Measurements from ENCODE around the gene PLEKHH2.
"Not testable (repeated sequence)": the region's sequence is repeated elsewhere in the genome, so short reads cannot be mapped to it uniquely, and the experiment has no call there.

Gene PLEKHH2

DNA sequence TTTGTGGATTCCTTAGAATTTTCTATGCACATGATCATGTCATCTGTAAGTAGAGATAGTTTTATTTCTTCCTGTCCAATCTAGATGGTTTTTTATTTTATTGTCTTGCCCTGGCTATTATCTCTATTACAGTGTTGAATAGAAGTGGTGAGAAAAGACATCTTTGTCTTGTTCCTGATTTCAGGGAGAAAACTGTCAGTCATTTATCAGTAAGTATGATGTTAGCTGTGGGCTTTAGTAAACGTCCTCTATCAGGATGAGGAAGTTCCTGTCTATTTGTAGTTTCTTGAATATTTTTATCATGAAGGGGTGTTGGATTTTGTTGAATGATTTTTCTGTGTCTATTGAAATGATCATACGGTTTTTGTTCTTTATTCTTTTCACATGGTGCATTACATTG, 5.3 kb downstream of the PLEKHH2 start:
- DNase-seq = no peak

DNA sequence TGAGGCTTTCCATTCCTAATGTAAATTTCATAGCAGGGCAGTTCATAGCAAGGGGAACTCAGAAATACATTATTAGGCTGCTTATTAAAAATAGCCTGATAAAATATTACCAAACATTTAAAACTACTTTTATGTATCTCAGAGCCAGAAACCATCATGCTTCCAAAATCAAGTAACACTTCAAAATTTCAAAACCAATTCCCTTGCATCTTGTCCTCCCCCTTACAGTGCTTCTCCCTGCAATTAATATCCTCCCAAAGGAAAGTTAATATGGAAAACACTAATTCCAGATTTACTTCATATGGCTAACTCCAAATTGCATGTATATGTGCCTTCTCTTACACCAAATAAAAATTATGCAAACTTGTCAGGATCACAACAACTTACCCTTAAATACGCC, 6.6 kb downstream of the PLEKHH2 start:
- no peak for DNase-seq

DNA sequence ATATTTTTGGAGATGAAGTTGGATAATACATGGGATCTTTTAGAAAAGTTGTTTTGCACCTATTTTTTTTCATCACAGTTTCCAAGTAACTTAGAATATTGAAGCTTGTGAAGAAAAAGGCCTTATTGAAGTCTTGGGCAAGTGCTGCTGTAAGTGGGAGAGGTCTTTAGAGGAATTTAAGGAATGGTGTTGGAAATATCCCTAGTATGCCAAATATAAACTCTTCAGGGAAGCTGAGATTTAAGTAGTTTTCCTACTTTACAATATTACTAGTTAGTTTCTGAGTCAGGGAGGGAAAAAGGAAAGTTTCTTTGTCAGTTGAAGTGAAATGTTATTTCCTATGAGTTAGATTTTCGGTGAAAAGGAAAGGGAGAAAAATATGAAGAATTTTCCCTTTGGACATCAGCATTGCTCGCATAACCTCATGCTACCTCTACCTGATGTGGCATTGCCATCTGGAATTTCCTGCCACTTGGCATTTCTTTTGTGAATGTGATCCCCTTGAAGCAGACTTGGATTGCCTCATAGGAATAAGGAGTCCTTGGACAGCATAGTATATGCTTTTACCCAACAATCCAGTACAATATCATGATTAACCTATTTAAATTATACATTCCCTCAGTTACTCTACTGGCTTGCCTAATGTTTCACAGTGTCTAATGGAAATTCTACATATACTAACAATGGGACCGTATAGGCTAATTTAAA, 12.1 kb downstream of the PLEKHH2 start:
- no peak for DNase-seq

DNA sequence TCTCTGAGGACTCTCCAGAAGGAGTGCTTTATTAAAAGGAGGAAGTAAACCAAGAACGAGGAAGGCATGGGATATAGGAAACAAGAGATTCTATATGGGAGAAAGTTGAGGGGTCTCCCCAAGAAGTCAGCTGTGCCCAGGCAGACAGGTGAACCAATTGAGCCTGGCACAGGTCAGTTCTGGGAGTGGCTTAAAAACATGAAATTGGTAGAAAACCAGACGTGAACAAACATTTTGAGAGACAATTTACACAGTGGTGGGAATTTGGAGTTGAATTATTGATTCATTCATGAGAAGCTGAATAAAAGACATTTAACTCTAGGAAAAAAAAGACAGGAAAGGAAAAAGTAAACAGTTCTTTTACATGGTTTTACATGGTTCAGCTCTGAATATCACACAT, 16.4 kb downstream of the PLEKHH2 start:
- no peak for DNase-seq

DNA sequence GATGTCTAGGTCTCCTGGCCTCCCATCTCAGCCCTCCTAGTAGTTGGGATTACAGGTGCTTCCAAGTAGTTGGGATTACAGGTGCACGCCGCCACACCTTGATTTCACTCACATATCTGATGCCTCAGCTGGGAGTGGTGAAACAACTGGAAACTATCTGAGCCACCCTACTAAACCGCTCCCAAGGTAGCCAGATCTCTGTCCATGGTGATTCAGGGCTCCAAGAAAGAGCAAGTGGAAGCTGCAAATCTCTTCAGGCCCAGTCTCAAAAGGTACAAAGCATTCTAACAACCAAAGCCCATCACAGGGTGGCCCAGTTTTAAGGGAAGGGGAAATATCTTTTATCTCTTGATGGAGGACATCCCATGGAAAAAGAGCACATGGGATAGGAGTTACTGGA, 20.2 kb downstream of the PLEKHH2 start:
- DNase-seq = no peak

DNA sequence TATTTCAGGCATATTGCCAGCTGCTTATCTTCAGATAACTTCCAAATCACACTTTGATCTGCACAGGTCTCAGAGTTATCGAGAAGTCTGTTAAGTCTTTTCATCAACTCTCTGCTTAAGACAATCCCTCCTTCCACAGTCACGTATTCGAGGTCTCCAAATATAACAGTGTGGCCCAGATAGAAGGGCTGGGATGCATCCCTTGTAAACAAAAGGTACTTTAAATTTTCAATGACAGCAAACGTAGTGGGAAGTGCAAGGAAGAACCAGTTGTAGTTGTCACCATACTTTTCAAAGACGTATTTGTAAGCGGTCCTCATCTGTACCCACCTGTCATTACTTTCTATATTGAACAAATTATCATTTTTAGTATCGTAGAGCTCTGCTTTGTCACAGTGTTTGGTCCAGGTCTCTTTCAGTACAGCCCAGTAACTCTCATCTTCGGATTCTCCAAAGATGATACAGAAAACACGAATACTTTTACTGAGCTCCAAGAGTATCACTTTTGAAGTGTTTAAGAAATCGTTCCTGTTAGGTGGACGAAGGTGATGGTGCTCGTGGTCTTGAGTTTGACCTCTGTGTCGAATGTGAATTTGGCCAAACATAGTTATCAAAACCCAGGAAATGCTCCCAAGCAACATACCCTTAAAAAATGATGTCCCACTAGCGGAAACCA, 38.7 kb downstream of the PLEKHH2 start:
- no peak for DNase-seq

DNA sequence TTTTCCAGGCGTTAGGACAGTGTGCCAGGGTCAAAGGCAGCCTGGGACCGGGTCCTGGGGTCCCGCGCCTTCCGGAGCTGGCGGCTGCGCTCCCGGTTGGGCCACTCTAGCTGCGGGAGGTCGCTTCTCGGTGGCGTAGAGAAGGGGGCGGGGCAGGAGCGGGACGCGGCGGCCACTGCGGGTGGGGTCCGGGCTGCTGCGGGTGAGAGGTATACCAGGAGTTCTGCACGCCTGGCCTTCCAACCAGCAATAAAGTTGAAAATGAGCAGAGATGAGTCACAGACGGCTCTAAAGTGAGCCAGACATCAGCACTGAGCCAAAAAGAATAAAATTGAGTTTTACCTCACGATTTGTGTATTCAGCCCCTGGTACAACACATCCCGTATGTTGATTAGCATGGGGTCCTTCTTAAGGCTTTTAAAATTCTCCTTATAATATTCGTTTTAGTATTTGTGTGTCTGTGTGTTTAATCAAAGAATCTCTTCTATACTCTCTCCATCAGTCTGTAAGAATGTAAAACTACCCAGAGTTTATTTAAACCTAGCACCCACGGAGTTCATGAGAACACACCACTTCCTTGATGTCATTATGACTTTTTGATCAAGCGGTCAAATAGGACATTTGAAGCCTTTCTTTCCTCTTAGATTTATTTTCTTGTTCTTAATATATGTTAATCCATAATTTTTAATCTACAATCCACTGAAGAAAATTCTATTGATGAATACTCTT, 39.4 kb downstream of the PLEKHH2 start, which contains the start of gene C1GALT1C1L:
Gene C1GALT1C1L (minus strand): TSS at position 108 of the 729 bp plus-strand sequence. CDS start 107 bp downstream, at position 1.
- DNase-seq = peak; percentile 0

DNA sequence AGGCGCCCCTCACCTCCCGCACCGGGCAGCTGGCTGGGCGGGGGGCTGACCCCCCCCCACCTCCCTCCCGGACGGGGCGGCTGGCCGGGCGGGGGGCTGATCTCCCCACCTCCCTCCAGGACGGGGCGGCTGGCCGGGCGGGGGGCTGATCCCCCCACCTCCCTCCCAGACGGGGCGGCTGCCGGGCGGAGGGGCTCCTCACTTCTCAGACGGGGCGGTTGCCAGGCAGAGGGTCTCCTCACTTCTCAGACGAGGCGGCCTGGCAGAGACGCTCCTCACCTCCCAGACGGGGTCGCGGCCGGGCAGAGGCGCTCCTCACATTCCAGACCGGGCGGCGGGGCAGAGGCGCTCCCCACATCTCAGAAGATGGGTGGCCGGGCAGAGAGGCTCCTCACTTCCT, 40.7 kb downstream of the PLEKHH2 start:
- DNase-seq = not testable (repeated sequence)

DNA sequence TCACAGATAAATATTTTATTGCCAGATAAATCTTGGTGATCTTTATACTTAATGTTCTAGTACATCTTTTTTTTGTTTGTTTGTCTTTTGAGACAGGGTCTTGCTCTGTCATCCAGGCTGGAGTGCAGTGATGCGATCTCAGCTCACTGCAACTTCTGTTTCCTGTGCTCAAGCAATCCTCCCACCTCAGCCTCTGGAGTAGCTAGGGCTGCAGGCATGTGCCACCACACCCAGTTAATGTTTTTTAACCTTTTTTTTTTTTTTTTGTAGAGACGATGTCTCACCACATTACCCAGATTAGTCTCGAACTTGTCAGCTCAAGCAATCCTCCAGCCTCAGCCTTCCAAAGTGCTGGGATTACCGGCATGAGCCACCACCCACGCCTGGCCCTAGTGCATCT, 48.3 kb downstream of the PLEKHH2 start:
- no peak for DNase-seq

DNA sequence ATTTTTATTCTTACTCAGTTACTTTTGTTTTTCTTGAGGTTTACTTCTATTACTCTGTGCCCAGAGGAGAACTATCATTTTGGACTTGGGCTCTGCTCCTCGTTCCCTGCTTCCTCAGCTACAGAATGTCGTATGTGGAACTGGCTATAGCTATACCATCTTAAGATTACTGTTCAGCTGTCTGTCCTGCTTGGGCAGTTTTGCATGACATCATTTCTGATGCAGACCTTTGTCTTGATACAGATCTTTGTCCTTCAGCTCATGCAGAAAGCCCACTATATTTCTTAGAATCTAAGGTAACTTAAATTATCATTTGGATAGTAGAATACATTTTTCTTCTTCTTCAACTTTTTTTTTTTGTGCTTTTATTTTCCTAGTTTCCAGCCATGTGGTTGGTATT, 52.9 kb downstream of the PLEKHH2 start:
- DNase-seq = no peak

DNA sequence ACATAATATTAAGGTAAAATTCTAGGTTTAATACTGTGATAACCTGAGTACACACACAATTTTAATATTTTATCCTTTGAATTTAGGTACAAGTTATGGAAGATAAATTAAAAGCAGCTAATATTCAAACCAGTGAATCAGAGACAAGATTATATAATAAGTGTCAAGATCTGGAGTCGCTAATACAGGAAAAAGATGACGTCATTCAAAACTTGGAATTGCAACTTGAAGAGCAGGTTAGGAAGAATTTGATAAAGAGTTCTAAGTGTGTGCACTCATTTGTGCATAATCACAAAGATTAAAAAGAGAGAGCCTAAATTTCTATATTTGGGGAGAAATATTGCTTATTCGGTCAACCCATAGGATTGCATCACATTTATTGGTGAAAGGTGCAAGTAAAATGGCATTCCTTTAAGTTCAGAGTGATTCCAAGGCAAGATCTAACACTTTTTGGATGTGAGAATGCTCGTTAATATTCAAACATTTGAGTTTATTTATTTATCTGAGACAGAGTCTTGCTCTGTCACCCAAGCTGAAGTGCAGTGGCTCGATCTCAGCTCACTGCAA, 55.5 kb downstream of the PLEKHH2 start:
- DNase-seq = no peak

DNA sequence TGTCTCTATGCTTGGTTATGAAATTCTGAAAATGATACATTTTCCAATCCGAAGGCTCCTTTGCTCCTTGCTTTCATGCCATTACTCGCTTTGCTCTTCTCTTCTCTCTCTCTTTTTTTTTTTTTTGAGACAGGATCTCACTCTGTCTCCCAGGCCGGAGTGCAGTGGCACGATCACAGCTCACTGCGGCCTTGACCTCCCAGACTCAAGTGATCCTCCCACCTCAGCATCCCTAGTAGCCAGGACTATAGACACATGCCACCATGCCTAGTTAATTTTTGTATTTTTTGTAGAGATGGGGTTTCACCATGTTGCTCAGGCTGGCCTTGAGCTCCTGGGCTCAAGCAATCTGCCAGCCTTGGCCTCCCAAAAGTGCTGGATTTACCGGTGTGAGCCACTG, 61.1 kb downstream of the PLEKHH2 start:
- DNase-seq = not testable (repeated sequence)

DNA sequence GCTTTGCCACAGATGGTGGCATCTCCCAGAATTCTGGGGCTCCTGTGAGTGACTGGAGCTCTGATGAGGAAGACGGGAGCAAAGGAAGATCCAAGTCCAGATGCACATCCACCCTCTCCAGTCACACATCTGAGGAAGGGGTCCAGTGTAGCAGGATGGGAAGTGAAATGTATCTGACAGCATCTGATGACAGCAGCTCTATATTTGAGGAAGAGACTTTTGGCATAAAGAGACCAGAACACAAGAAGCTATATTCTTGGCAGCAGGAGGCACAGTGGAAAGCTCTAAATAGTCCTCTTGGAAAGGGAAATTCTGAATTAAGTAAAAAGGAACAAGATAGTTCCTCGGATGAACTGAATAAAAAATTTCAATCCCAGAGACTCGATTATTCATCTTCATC, 62.7 kb downstream of the PLEKHH2 start:
- DNase-seq = no peak

DNA sequence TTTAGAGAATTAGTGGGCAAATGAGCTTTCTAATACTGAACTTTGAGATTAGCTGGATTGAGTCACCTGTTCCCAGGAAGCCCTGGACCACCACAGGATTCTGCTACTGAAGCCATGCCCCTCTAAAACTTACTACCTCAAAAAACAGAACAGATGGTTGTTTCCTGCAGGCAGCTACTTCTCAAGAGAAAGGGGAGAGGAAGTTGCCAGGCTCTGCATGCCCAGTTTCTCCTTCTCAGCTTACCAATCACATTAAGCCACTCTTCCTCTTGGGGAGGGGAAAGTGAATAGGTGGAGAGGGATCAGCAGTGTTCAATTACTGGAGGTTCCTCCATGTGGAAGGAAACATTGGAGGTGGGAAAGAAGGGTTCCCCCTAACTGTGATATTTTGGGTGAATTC, 64.1 kb downstream of the PLEKHH2 start:
- no peak for DNase-seq

DNA sequence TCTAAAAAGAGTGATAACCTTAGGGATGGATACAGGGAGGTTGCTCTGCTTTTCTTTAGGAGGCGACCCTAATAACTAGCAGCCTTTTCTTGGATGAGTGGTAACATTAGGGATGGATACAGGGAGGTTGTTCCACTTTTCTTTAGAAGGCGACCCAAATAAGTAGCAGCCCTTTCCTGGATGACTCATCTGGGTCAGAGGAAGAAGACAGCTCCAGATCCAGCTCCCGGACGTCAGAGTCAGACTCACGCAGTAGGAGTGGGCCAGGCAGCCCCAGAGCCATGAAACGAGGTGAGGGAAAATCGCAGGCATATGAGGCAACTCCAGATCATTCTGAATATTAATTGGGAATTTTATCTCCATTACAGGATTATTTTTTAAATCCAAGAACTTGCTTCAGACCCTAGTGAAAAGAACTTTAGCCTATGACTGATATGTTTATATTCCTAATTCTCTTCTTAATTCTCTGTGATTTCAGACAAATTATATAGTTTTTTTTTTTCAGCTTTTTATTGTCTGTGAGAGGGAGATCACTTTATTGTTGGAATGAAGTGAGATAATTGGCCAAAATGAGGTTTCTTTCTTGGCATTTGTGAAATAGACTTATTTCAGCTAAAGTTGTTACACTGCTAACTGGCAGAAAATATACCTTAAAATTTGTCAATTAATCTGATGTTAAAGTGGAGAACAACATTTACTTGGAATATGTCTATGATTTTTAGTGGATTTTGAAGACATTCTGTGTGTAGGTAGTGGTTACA, 70.4 kb downstream of the PLEKHH2 start:
- DNase-seq = no peak

DNA sequence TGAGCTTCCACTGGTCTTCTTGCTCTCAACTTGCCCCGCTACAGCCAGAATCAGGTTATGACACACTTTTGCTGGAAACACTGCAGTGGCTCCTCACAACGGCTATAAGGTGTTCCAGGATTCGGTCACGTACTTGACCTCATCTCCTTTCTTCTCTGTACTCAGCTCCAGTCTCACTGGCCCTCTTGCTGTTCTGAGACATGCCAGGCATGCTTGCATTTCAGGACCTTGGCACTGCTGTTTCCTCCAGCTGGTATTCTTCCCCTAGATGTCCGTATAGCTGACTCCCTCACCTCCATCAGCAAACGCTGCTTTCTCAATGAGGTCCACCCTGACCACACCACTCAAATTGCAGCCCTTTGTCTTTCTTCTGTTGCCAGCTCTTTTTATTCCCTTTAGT, 71.1 kb downstream of the PLEKHH2 start:
- DNase-seq = no peak

DNA sequence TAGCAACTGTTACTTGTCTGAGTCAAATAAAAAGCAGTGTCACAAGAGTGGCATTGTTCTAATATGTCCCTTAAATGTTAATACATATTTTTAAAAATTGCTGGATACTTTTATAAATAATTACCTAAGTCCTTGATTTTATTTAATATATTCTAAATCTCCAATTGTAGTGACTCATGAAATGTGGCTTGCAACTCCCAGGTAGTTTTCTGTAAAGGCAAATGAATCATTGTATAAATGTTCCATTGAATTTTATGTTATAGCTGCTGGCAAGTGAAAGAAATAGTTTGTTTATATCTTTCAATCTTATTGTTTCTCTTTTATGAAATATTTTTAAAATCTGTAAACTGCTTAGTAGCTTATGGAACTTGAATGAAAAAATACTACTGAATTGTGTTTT, 71.8 kb downstream of the PLEKHH2 start:
- no peak for DNase-seq

DNA sequence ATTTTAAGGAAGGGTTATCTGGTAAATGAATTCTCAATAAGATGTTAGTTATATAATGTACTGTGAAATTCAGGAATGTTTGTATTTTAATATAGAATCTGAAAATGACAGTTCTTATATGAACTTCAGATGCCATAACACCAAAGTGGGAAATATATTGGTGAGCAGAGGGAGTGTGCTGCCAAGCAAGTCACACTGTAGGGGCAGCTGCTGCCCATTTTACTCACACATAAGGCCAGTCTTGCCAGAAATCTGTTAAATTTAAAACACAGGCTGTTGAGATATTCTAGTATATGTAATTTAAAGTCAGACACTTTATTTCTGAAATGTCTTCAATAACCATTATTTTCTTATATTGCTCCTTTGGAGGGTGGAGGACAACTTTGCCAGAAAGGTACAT, 73.8 kb downstream of the PLEKHH2 start:
- DNase-seq = no peak

DNA sequence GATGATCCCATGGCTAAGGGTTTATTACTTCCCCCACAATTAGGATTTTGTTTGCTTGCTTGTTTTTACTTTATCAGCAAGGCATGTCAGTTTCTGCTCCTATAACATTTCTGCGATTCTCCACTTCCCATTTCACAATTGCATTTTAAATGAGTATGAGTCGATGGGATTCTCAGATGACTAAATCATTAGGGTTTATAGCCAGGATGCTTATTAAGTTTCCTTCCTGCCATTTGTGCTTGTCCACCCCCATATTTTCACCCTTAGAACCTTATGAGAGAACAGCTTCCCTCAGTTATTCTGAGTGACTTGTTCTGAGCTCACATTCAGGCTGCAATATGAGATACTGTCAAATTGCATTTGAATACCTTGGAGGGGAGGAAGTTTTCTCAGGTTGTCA, 77.1 kb downstream of the PLEKHH2 start:
- no peak for DNase-seq

DNA sequence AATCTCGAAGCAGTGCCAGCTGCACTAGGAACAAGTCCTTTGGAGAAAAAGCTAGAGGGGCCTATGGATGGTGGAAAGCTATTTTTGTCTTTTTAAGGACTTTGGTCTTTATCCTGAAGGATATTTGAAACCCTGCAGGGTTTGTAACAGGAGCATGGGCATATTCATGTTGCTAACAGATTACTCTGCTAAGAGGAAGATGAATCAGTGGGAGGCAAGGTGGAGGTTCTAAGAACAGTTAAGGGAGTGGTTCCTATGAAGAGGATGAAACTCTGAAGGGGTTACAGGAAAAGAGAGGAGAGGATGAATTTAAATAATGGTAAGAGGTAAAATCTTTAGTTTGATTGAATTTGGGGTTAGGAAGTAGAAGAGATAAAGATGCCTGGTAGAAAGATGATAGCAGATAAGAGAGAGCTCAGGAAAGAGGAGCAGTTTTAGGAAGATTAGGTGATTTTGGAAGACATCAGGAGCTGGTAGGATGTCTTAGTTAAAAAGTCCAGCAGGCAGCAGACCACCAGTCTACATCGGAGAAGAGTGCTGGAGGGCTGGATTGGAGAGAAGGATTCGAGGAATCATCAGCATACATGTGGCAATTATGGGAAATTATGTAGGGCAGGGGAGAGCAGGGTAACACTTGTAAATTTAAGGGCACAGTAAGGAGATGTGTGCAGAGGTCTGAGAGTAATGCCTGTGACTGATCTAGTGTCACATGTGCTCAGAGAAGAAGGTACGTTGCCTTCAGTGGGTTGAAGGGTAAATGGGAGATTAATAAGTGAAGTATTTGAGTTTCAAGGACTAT, 78.4 kb downstream of the PLEKHH2 start:
- no peak for DNase-seq

DNA sequence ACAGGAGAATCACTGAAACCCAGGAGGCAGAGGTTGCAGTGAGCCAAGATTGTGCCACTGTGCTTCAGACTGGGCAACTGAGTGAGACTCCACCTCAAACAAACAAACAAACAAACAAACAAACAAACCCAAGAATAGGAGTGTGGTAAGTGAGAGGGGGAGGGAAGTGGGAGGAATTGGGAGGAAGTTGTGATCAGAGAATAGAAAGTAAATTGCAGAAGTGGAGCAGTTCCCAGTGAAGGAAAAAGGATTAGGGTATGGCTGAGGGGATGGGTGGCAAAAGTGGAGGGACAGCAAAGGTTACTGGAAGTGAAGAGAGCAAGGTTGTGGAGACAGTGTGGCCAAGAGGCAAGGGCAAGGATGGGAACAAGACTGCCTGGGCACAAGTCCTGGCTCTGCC, 80.3 kb downstream of the PLEKHH2 start:
- no peak for DNase-seq

DNA sequence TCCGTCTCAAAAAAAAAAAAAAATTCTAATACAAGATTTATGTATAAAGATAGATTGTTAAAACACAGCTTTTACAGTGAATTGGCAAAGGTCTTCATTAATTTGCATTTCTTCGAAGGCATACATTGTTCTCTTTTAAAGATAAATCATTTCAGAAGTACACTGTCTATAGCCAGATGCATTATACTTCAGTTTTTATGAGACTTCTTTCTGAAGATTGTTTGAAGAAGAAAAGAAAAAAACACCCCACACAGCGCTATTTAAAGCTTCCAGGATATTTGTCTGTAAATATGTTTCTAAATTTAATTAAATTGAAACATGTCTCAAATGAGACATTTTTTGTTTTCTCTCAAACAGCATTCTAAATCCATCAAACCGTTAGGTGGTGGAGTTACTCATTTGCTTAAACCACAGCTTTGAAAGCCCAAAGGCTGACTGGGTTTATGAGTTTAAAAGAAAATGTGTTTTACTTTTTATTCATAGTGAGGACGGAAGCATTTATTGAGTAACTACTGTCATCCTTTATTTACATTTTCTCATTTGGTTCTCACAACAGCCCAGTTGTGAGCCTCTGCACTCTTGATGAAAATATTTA, 81.6 kb downstream of the PLEKHH2 start:
- no peak for DNase-seq

Data from CD4-positive, alpha-beta T cell treated with Interleukin-21 for 1 hour (primary cell).